EH (cell line): Measurements from ENCODE around the gene ANO4.
A peak's percentile ranks its signal among the peaks of the same experiment; 100 is the strongest.
"Not testable (repeated sequence)": the region's sequence is repeated elsewhere in the genome, so short reads cannot be mapped to it uniquely, and the experiment has no call there.

Experiments
- DNase-seq: peaks from one replicate; pipeline ENCODE4 v3.0.0-alpha.2; 2015; ENCODE audit warnings: low read depth

ANO4 gene

DNA sequence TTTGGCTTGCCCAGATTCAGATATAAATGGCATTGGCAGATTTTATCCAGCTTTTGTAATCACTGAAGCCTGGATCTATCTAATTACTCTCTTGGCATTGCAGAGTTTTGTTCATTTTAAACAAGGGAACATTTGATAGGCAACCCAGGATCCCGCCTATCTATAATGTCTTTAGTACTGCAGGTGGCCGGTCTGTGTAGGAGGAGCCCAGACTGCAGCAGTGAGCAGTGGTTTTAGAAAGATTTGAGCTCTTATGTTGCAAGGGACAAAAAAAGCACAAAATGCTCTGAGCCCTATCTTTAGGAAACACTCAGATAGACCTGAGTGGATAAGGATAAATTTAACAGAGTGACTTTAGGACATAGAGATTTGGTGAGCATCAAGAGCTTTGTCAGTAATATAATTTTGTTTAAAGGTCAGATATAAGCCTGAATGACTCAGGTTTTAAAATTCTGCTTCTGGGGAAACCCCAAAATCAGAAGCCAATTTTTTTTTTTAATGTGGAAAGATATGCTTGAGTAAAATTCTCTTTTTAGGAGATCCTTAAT lies 250.0 kb downstream of the ANO4 start:
- peak; percentile 30 for DNase-seq

- DNase-seq: no peak
These were observed 251.2 kb downstream of the ANO4 start for GRCh38 chr12:101045486-101046464.

DNA sequence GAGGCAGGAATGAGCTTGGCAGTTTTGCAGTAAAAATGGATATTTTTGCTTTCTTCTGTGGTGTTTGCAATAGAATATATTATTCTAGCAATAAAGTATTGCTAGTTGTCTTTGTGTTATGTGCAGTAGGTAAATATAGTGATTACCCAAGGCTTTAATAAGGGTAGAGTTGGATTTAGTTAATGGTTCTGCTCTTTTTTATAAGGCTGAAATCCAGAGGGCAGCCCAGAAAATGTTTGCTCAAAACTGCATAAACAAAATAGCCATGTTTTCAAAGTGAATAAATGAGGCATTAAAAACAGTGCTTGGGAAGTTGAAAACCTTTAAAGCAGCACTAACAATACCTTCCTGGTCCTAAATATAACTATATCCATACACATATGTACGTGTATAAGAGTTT lies 253.1 kb downstream of the ANO4 start:
- no peak for DNase-seq

DNA sequence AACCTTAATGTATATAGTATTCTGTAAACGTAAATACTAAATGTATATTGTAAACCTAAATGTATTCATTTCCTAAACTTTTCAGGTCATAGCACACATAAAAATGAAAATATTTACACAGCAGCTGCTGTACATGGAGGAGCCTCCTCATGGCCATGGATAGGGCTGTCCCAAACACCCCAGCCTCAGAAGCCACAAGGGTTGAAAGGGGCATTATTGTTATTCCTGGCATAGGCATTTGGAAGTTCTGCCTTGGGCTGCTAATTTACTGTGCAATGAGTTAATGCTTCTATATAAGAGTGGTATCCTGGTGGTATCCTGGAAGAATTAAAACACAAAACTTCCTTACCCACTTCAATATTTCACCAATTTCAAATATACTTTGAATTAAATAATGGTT lies 256.1 kb downstream of the ANO4 start:
- DNase-seq: peak; percentile 62

DNA sequence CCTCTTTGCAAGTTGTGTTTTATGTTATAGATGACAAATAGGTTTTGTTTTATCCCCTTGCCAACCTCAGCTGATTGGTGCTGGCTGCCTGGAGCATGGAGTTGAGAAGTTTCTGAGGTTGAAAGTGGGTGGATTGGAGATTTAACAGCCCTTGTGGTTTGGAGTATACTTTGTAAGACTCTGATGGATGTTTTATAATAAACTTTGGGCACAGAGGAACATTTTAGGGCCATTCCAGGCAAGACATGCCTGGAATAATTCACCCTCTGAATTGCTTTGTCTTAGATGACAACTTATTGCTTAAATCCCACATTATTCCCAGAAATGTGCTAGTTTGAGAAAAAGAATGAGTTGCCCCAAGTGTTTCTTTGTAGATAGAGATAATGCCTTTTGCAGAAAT lies 256.6 kb downstream of the ANO4 start:
- DNase-seq: peak; percentile 63

DNA sequence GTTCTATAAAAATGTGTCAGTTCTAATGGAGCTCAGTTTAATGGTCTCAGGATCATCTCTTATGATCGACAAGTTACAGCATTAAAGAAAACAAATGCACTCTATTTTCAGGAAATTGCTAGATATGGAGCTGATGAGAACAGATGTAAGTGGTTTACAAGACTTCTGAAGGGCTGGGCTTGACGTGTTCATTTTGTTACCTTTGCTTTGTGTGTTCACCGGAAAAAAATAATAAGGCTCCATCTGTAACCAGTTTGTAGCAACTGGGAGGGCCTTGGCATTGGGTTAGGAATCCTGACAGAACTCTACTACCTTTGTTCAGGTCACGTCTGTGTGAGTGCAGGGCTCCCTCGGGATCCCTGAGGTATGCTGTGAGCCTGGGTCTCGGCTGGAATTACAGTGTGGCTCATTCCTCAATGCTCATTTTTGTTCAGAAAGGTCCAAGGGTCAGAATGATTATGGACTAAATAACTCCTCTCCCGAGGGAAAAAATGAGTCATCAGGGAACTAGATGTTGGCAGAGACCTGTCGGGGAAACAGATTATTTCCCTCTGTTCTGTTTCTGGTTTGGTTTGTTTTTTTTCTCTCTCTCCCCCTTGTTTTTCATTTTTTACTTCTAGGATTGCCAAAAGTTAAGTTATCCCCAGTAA lies 257.4 kb downstream of the ANO4 start:
- peak; percentile 92 for DNase-seq

DNA sequence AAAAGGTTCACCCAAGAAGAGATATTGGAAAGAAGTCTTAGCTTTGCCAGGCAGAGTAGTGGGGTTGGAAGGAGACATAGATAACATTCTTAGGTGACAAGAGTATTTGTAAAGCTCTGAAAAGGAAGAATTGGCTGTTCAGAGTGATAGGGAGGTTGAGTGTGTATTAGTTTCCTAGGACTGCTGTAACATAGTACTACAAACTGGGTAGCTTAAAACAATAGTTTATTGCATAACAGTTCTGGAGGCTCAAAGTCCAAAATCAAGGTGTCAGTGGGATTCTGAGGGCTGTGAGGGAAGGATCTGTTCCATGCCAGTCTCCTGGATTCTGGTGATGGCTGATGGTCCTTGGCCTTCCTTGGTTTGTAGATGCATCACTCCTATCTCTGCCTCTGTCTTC lies 258.6 kb downstream of the ANO4 start:
- no peak for DNase-seq

- no peak for DNase-seq
These were observed 261.4 kb downstream of the ANO4 start for GRCh38 chr12:101055940-101056339.

DNA sequence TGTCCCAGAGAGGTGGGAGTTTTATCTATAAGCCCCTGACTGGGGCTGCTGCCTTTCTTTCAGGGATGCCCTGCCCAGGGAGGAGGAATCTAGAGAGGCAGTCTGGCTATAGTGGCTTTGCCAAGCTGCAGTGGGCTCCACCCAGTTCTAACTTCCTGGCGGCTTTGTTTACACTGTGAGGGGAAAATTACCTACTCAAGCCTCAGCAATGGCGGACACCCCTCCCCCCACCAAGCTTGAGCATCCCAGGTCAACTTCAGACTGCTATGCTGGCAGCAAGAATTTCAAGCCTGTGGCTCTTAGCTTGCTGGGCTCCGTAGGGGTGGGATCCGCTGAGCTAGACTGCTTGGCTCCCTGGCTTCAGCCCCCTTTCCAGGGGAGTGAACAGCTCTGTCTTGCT lies 267.9 kb downstream of the ANO4 start:
- not testable (repeated sequence) for DNase-seq

DNA sequence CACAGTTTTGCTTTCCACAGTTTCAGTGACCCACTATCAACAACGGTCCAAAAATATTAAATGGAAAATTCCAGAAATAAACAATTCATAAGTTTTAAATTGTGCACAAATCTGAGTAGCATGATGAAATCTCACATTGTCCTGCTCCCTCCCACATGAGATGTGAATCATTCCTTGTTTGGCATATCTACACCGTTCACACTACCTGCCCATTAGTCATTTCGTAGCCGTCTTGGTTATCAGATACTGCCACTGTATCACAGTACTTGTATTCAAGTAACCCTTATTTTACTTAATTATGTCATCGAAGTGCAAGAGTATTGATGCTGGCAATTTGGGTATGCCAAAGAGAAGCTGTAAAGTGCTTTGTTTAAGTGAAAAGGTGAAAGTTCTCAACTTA lies 270.1 kb downstream of the ANO4 start:
- no peak for DNase-seq

DNA sequence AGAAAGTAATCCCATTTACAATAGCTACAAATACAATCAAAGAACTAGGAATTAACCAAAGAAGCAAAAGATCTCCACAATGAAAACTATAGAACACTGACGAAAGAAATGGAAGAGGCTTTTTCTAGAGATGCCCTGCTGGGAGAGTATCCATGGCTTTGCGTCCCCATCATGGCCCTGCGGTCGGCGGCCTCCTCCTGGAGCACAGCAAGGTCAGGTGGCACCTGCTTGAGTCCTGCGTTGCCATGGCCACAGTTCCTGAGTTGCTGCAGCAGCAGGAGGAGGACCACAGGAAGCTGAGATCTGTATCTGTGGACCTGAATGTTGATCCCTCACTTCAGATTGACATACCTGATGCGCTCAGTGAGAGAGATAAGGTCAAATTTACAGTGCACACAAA lies 271.9 kb downstream of the ANO4 start:
- no peak for DNase-seq

GRCh38 chr12:101068402-101068801 lies 273.8 kb downstream of the ANO4 start:
- DNase-seq: no peak

- DNase-seq: no peak
These were observed 274.3 kb downstream of the ANO4 start for GRCh38 chr12:101068836-101069235.

DNA sequence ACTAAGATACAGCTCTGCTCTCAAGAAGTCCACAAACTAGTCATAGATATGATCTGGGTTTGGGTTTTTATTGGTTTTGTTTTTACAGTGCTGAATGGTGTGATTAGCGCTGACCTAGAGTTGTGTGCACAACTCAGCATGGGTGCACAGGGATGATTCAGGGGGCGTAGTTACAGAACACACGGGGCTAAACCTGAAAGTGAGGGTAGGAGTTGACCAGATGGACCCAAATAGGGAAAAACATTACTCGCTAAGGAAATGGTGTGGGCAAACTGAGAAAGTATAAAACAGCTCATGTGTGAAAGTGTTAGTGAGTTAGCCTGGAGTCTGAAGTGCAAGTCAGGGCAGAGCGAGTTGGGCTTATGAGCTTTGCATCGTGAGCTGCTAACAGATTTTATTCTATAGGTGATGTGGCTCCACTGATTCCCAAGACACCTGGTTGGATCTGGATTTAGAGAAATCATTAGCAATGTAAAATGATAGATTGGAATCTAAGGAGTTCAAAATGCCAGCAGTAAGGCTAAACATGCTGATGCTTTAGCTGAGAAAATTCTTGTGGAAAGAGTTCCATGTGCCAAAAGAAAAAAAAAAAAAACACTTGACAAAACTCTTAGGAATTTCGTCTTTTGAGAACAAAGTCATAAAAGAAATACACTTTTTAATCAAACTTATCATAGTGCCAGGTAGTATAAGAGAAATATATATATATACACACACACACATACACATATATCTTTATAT lies 280.5 kb downstream of the ANO4 start:
- DNase-seq: peak; percentile 60

- DNase-seq: peak; percentile 96
These were observed 282.3 kb downstream of the ANO4 start for GRCh38 chr12:101076921-101077320.

GRCh38 chr12:101077791-101078528 lies 283.4 kb downstream of the ANO4 start:
- no peak for DNase-seq

- DNase-seq: no peak
These were observed 284.1 kb downstream of the ANO4 start for GRCh38 chr12:101078536-101079285.

- DNase-seq: no peak
These were observed 288.1 kb downstream of the ANO4 start for GRCh38 chr12:101082706-101083105.

DNA sequence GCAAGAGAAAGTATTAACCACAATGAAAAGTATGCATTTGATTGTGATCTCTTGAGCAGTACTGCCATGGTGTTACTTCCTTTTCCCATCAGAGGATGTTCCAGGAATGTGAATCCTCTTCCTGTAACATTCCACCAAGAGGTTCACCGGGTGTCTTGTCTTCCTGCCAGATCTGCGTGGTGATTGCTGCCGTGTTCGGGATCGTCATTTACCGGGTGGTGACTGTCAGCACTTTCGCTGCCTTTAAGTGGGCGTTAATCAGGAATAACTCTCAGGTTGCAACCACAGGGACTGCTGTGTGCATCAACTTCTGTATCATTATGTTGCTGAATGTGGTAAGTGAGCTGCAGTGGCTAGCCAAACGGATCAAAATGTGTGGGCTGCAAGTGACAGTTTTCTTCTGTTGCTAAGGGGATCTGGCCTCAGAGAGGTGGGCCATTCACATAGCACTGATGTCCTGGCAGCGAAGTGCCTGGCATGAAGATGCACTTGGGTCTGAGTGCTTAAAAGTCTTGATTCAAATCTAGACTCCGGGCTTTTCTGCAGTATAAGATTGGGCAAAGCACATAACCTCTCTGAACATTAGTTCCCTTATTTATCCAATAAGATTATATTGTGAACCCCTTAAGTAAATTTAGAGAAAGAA lies 292.0 kb downstream of the ANO4 start:
- DNase-seq: peak; percentile 89

- no peak for DNase-seq
These were observed 293.3 kb downstream of the ANO4 start for GRCh38 chr12:101087920-101088319.
